Kidney tubule cell (primary cell): ENCODE results near the gene FBXW11.
A peak's percentile ranks its signal among the peaks of the same experiment; 100 is the strongest.
"Not testable (repeated sequence)": the region's sequence is repeated elsewhere in the genome, so short reads cannot be mapped to it uniquely, and the experiment has no call there.

Experiments
- DNase-seq: peaks from one replicate; pipeline ENCODE4 v3.0.0-alpha.2; 2018; ENCODE audit warnings: low spot score

Gene FBXW11

DNA sequence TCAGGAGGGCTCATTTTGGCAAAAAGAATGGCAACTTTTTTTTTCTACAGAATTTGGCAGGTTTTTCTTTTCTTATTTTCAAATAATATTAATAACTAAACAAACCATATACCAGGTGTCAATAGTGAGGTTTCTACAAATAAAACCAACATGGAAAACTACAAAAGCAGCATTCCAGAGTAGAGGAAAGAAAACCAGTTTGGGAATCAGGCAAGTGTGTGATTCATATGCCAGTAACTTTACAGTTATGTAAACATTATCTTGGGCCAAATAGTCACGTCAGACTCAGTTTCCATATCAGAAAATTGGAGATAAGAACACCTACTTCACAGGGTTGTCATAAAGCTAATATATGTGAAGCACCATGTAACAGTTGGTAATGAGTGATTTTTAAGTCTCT is 51.7 kb downstream of the FBXW11 start:
- DNase-seq: peak; percentile 43

DNA sequence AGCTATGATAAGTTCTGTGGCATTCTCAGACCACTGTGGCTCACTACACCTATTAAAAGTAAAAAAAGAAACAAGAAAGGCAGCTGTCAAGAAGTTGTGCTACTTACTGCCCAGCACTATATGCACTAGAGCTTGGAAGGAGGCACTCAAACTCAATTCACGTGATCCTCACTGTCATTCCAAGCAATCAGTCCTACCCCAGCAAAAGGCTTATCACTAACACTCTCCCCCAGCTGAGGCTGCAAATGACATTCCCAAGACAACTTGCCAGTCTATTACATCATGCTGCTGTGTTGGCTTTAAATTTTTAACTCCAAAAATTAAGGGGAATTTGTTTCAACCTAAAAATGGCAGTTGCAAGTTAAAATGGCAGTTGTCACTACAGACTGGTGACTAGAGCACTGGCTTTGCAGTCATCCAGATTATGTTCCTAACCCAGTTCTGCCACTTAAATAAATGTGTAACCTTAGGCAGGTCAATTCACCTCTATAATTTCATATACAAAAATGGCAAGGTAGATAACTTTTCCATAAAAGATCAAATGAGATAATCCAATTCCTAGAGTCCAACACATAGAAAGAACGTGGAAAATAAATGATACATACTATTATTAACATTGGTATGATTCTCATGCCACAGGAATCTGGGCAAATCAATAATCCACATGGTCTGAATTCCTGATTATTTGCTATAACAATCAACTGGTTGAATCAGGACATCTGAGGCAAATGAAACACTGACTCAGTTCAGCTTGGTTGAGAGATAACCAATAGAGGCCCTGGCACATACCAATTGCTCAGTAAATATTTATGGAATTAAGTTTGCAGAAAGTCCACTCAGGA is 52.4 kb downstream of the FBXW11 start:
- peak; percentile 77 for DNase-seq

GRCh38 chr5:171952021-171952420 is 54.4 kb downstream of the FBXW11 start:
- DNase-seq: no peak

- DNase-seq: no peak
Observed at GRCh38 chr5:171951218-171951617, 55.2 kb downstream of the FBXW11 start.

DNA sequence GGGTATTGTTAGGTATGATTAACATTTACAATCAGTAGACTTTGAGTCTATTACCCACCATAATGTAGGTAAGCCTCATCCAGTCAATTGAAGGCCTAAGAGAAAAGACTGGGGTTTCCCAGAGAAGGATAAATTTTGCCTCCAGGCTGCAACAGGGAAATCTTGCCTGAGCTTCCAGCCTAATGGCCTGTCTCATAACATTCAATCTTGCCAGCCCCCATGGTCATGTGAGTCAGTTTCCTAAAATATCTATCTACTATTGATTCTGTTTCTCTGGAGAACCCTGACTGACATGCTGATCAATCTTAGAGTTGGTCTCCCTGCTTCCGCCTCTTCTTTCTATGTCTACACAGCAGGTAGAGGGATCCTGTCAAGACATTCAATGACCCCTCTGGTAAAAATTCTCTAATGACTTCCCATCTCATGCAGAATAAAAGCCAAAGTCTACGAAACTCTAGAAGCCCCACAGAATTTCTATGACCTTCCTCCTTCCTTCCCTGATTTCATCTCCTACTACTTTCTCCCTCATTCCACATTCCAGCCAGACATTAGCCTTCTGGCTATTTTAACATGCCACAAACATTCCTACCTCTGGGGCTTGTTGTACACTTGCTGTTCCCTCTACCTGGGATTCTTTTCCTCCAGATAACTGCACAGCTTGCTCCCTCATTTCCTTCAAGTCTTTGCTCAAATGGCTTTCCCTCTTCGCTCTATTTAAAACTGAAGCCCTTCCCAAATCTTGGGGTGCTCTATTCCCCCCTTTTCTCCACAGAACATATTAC is 60.2 kb downstream of the FBXW11 start:
- peak; percentile 31 for DNase-seq

DNA sequence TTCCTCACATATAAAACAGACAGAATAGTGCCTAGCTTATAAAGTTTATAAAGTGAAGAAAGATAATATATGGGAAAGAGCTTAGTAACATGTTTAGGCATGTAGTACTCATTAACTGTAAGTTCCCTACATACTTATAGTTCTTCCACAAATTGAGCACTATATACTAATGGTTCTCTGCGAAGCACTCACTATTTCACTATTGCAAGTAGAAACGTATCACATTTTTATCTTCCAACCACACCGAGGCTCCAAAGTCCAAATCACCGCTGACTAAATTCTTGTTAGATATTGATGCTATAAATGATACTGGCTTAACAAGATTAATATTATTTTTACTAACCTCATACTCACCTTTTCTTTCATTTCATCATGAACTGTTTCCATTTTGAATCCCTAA is 61.0 kb downstream of the FBXW11 start:
- DNase-seq: no peak

DNA sequence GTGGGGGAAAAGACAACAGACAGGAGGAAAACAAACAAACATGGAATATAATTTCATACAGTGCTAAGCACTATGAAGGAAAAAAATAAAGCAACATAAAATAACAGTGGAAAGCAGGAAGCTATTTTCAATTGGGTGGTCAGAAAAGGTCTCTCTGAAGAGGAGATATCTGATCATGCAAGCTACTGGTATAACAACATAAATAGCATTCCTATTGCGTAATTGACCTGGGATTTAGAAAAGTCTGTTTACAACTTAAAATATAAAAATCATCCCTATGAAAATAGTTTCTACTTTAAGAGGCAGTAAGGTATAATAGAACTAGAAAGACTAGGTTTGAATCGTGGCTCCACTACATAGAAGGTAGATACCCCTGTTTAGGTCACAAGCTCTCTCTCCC is 61.4 kb downstream of the FBXW11 start:
- DNase-seq: no peak

DNA sequence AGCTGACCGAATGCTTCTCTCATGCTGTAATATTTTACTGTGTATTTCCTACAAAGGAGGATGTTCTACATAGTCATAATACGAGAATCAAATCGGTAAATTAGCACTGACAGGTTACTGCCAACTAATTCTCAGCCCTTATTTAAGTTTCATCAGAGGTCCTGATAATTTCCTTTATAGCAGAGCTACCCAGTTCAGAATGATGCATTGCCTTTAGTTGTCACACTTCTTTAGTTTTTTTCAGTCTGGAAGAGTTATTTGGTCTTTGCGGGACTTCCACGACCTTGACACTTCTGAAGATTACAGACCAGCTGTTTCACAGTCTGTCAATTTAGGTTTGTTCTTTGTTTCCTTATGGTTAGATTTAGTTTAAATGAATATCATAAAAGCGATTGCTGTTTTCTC is 64.3 kb downstream of the FBXW11 start:
- DNase-seq: not testable (repeated sequence)

GRCh38 chr5:171941675-171942074 is 64.8 kb downstream of the FBXW11 start:
- DNase-seq: not testable (repeated sequence)

DNA sequence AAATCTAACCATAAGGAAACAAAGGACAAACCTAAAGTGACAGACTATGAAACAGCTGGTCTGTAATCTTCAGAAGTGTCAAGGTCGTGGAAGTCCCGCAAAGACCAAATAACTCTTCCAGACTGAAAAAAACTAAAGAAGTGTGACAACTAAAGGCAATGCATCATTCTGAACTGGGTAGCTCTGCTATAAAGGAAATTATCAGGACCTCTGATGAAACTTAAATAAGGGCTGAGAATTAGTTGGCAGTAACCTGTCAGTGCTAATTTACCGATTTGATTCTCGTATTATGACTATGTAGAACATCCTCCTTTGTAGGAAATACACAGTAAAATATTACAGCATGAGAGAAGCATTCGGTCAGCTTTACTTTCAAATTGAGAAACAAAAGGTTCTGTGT is 65.2 kb downstream of the FBXW11 start:
- not testable (repeated sequence) for DNase-seq

- no peak for DNase-seq
Observed at GRCh38 chr5:171939951-171940350, 66.5 kb downstream of the FBXW11 start.

DNA sequence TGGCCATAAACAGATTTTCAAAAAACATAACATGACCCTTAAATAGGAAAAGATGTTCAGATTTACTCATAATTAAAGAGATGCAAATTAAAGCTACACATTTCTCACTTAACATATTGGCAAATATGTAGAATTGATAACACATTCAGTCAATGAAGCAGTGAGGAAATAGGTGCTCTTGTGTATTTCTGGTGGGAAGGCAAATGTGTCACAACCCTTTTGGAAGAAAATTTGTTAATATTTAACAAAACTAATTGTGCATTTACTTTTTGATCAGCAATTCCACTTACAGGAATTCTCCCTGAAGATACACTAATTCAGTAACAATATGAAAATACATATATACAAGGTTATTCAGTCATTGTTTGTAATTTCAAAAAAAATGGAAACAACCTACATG is 68.1 kb downstream of the FBXW11 start:
- no peak for DNase-seq

DNA sequence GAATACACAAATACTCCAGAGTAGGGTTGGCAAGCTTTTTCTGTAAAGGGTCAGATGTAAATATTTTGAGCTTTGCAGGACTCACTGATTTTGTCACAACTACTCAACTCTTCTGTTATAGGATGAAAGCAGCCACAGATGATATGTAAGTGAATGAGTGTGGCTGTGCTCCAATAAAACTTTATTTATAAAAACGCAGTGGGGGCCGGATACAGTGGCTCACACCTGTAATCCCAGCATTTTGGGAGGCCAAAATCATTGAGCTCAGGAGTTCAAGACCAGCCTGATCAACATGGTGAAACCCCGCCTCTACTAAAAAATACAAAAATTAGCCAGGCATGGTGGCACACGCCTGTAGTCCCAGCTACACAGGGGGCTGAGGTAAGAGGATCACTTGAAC is 69.1 kb downstream of the FBXW11 start:
- no peak for DNase-seq

DNA sequence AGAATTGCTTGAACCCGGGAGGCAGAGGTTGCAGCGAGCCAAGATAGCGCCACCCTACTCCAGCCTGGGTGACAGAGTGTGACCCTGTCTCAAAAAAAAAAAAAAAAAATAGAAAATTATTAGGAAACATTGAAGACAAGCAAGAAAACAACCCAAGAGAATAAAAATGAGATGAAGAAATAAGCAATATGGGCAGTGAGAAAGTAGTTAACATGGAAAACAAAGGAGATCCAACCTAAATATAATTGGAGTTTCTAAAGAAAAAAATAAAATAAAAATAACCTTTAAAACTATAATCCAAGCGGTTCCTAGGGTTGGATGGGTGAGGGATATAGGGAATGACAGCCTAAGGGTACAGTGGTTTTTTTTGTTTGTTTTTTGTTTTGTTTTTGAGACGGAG is 71.9 kb downstream of the FBXW11 start:
- no peak for DNase-seq

DNA sequence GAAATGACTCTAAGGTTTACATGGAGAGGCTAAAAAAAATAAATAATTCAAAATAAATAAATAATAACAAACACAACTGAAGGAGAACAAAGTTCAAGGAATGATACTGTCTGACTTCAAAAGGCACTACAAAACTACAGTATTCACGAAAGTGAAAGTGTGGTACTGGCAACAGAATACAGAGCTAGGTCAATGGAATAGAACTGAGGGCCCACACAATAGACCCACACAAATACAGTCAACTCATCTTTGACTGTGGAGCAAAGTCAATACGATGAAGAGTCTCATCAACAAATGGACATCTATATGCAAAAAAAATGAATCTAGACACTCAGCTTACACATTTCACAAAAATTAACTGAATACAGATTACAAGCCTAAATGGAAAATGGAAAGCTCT is 75.3 kb downstream of the FBXW11 start:
- no peak for DNase-seq

- DNase-seq: no peak
Observed at GRCh38 chr5:171927345-171927941, 79.0 kb downstream of the FBXW11 start.

DNA sequence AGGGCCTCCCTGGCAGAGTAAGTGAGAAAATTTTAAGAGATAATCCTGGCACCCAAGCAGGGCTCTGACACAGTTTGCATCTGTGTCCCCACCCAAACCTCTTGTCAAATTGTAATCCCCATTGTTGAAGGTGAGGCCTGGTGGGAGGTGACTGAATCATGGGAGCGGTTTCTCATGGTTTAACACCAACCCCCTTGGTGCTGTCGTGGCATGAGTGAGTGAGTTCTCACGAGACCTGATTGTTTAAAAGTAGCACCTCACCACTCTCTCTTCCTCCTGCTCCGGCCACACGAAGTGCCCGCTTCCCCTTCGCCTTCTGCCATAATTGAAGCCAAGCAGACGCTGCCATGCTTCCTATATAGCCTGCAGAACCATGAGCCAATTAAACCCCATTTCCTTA is 80.1 kb downstream of the FBXW11 start:
- no peak for DNase-seq

- no peak for DNase-seq
Observed at GRCh38 chr5:171924493-171925122, 81.8 kb downstream of the FBXW11 start.

DNA sequence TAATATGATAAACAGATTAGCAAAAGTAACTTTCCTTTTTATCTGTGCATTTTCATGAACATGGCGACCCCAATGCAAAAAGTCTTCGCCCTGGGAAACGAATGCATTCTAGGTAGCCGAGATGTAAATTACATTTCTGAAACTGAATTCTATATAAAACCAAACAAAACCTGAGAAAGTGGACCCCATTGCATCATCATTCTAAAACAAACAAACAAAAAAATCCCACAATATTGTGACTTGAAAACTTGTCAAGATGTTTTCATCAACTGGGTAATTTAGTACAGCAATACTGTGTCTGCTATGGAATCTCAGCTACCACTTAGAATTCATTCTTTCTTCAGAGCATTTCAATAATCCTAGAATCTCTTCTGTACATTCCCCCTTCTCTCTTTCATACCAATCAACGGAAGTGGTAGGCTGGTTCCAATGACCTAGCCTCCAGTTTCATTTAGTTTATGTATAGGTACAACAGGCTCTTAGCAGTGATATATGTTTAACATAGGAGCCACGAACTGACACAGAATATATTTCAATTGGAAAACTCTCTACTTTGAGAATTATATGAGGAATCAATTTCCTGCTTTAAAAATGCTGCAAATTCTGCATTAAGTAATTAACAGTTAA is 85.6 kb downstream of the FBXW11 start:
- no peak for DNase-seq

- not testable (repeated sequence) for DNase-seq
Observed at GRCh38 chr5:171915700-171916099, 90.7 kb downstream of the FBXW11 start.

GRCh38 chr5:171914726-171915338 is 91.6 kb downstream of the FBXW11 start:
- DNase-seq: no peak

- no peak for DNase-seq
Observed at GRCh38 chr5:171913987-171914273, 92.5 kb downstream of the FBXW11 start.
